Ectodermal cell (in vitro differentiated cells): ENCODE data around the gene TDO2.

Experiments
- H3K27ac ChIP-seq: 2 replicates; pipeline ENCODE4 v1.7.0; 2013; ENCODE audit warnings: mild to moderate bottlenecking, low read depth, low read length; ENCODE audit not compliant: insufficient read depth, poor library complexity, severe bottlenecking
- H3K27me3 ChIP-seq: 2 replicates; pipeline ENCODE4 v1.7.0; 2013; ENCODE audit warnings: mild to moderate bottlenecking, low read length; ENCODE audit not compliant: insufficient read depth, control insufficient read depth, poor library complexity, severe bottlenecking
- H3K36me3 ChIP-seq: one replicate; pipeline ENCODE4 v1.7.0; 2013; ENCODE audit warnings: low read length; ENCODE audit not compliant: control insufficient read depth, insufficient read depth
- H3K4me1 ChIP-seq: one replicate; pipeline ENCODE4 v1.7.0; 2013; ENCODE audit warnings: low read length; ENCODE audit not compliant: control insufficient read depth, insufficient read depth
- H3K4me3 ChIP-seq: 2 replicates; pipeline ENCODE4 v1.7.0; 2013; ENCODE audit warnings: low read depth, low read length, control low read depth; ENCODE audit not compliant: insufficient read depth
- H3K9me3 ChIP-seq: 2 replicates; pipeline ENCODE4 v1.7.0; 2013; ENCODE audit warnings: mild to moderate bottlenecking, low read length, moderate library complexity; ENCODE audit not compliant: control insufficient read depth
- WGBS, 2 experiments: methylation state at CpG; one replicate each; pipeline ENCODE4 v1.1.7; 2013; ENCODE audit warnings: missing lambda C conversion rate in 2 of 2; 5-methylcytosine and 5-hydroxymethylcytosine counted together

TDO2 gene

GRCh38 chr4:155904331-155904730, 835 bp downstream of the TDO2 start:
- Histone ChIP-seq H3K4me3 (no peak overlapping the region), H3K36me3 (no peaks in the 10 kb centered on the region), H3K4me1 (no peaks in the 10 kb centered on the region), H3K27ac (no peak overlapping the region), H3K27me3 (no peaks in the 10 kb centered on the region), H3K9me3 (no peaks in the 10 kb centered on the region)
- whole genome bisulfite sequencing, 2 experiments, result 74 to 100% methylated on average over 2 to 3 of the region's 3 CpGs

- Histone ChIP-seq H3K27ac (no peak overlapping the region), H3K4me1 (no peaks in the 10 kb centered on the region), H3K4me3 (no peak overlapping the region), H3K27me3 (no peaks in the 10 kb centered on the region), H3K36me3 (no peaks in the 10 kb centered on the region), H3K9me3 (no peaks in the 10 kb centered on the region)
- WGBS, 2 experiments, result 91 to 98% methylated on average over 6 of the region's 6 CpGs
Observed at GRCh38 chr4:155906554-155907247, 3.2 kb downstream of the TDO2 start.

GRCh38 chr4:155907556-155907955, 4.1 kb downstream of the TDO2 start:
- 100% methylated on average over 1 of the region's 1 CpG for WGBS, 2 experiments
- no peak overlapping the region for H3K27ac ChIP-seq
- H3K36me3 ChIP-seq, result no peaks in the 10 kb centered on the region
- H3K4me1 ChIP-seq, result no peaks in the 10 kb centered on the region
- no peaks in the 10 kb centered on the region for H3K9me3 ChIP-seq
- no peaks in the 10 kb centered on the region for H3K27me3 ChIP-seq
- no peak overlapping the region for H3K4me3 ChIP-seq

- WGBS, 2 experiments, result 91 to 93% methylated on average over 3 to 4 of the region's 4 CpGs
- Histone ChIP-seq H3K4me3 (no peak overlapping the region), H3K27me3 (no peaks in the 10 kb centered on the region), H3K4me1 (no peaks in the 10 kb centered on the region), H3K27ac (no peak overlapping the region), H3K36me3 (no peaks in the 10 kb centered on the region), H3K9me3 (no peaks in the 10 kb centered on the region)
Observed at GRCh38 chr4:155908187-155909139, 5.0 kb downstream of the TDO2 start.

GRCh38 chr4:155909615-155910226, 6.2 kb downstream of the TDO2 start:
- WGBS, 2 experiments, result 97 to 98% methylated on average over 3 of the region's 3 CpGs
- no peaks in the 10 kb centered on the region for H3K9me3 ChIP-seq
- no peaks in the 10 kb centered on the region for H3K4me1 ChIP-seq
- H3K4me3 ChIP-seq, result no peak overlapping the region
- H3K27me3 ChIP-seq, result no peaks in the 10 kb centered on the region
- H3K27ac ChIP-seq, result no peak overlapping the region
- H3K36me3 ChIP-seq, result no peaks in the 10 kb centered on the region

- Histone ChIP-seq H3K4me1 (no peaks in the 10 kb centered on the region), H3K4me3 (no peak overlapping the region), H3K36me3 (no peaks in the 10 kb centered on the region), H3K9me3 (no peaks in the 10 kb centered on the region), H3K27ac (no peak overlapping the region), H3K27me3 (no peaks in the 10 kb centered on the region)
- 100% methylated on average over 1 of the region's 1 CpG for WGBS, 2 experiments
Observed at GRCh38 chr4:155911905-155912304, 8.4 kb downstream of the TDO2 start.

- Histone ChIP-seq H3K9me3 (no peaks in the 10 kb centered on the region), H3K4me1 (no peaks in the 10 kb centered on the region), H3K27me3 (no peaks in the 10 kb centered on the region), H3K4me3 (no peak overlapping the region), H3K27ac (no peak overlapping the region), H3K36me3 (no peaks in the 10 kb centered on the region)
- 71 to 94% methylated on average over 4 to 5 of the region's 5 CpGs for WGBS, 2 experiments
Observed at GRCh38 chr4:155914782-155915181, 11.3 kb downstream of the TDO2 start.

GRCh38 chr4:155921597-155921996, 18.1 kb downstream of the TDO2 start:
- Histone ChIP-seq H3K9me3 (no peaks in the 10 kb centered on the region), H3K4me3 (no peak overlapping the region), H3K4me1 (no peaks in the 10 kb centered on the region), H3K27ac (no peak overlapping the region), H3K27me3 (no peaks in the 10 kb centered on the region), H3K36me3 (no peaks in the 10 kb centered on the region)
- WGBS, 2 experiments, result 97 to 100% methylated on average over 1 of the region's 1 CpG

GRCh38 chr4:155924637-155925036, 21.1 kb downstream of the TDO2 start:
- no peak overlapping the region for H3K27ac ChIP-seq
- H3K9me3 ChIP-seq, result no peaks in the 10 kb centered on the region
- H3K4me1 ChIP-seq, result no peaks in the 10 kb centered on the region
- no peaks in the 10 kb centered on the region for H3K27me3 ChIP-seq
- WGBS, 2 experiments, result 91 to 94% methylated on average over 3 of the region's 3 CpGs
- H3K36me3 ChIP-seq, result no peaks in the 10 kb centered on the region
- no peak overlapping the region for H3K4me3 ChIP-seq

- Histone ChIP-seq H3K27ac (no peak overlapping the region), H3K36me3 (no peaks in the 10 kb centered on the region), H3K4me3 (no peak overlapping the region), H3K4me1 (no peaks in the 10 kb centered on the region), H3K9me3 (no peaks in the 10 kb centered on the region), H3K27me3 (no peaks in the 10 kb centered on the region)
- WGBS, 2 experiments, result 89 to 100% methylated on average over 3 of the region's 3 CpGs
Observed at GRCh38 chr4:155929833-155930232, 26.3 kb downstream of the TDO2 start.
